CD4-positive, alpha-beta T cell treated with Interleukin-10 for 1 hour (primary cell): ENCODE results near the gene SETD2.
"Not testable (repeated sequence)": the region's sequence is repeated elsewhere in the genome, so short reads cannot be mapped to it uniquely, and the experiment has no call there.

Experiments
- DNase-seq: peaks from one replicate; pipeline ENCODE4 v3.0.0-alpha.2; 2020

The SETD2 gene

DNA sequence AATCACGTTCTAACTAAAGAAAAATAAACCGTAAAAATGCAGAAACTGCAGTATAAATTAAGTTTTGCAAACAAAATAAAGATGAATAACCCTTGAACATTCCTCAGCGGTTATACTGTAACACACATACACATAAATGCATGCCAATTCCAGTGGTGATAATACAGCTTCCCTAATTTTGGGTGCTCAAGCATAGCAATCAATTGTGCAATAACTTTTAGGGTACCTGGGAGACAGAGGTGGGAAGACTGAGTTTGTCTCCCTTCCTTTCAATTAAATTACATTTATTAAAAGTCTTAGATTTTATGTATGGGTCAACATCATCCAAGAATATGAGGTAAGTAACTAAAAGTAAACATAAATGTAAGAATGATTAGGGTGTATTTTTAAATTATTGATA is 71.8 kb downstream of the SETD2 start:
- no peak for DNase-seq

DNA sequence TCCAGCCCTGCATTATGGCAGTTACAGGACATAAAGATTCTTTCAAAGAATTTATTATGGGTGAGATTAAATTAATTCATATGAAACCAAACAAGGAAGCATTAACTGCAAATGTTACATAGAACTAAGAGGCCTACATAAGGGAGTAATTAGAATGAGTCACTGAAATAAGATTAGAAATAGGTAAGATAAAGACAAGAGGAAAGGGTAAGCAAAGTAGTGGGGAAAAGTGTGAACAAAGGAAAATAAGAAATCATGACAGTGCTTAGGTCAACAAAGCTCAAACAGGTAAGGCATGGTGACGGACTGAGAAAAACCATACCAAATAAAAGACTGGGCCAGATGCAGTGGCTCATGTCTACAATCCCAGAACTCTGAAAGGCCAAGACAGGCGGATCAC is 74.3 kb downstream of the SETD2 start:
- DNase-seq, result no peak

DNA sequence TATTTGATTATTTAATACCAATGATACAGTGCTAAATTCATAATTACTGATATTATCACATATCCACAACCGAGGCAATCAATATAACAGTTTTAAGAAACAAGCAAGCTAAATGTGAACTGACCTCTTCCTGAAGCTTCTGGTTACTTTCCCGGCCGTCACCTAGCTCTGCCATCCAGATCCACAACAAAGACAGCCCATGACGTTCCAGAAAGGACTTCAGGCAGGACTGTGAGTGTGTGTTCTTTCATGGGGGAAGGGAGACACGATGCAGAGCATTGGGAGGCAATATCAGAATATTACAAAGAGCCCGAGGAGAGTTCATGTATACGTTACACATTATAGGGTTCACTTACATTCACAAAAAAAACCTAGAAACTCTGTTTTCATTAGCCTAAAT is 77.8 kb downstream of the SETD2 start:
- DNase-seq, result no peak

DNA sequence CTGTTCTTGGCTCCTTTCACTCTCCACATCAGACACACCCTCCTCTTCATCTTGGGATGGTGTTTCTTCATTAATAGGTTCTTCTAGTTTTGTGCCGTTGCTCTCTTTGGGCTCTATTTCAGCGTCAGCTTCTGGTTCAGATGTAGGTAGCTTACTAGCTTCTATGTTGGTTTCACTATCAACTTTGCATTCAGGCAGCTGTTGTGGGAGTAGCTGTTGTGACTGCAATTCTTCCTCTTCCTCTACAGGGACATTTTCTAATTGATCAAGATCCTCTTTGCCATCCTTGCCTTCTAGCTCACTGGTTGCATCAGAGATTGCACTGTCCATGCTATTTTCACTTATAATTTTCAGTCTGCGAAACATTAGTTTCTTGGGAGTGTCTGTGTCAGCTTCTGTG is 80.1 kb downstream of the SETD2 start:
- peak; percentile 6 for DNase-seq

DNA sequence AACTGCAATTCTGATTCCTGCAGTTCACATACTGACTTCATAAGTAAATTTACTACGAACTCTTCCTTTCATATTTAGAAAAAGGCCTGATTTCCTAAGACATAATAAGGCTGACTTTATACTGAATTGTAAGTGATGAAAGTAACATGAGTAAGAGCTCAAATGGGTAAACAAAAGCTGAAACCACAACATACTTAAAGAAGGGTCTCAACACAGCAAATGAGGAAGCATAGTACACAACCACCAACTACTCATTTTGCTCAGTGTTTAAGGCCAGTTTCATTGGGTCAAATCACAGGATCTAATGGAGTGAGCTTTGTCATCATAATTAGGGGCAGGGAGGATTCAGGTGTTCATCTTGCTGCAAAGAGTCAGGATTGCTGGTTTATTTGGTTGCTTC is 81.4 kb downstream of the SETD2 start:
- no peak for DNase-seq

DNA sequence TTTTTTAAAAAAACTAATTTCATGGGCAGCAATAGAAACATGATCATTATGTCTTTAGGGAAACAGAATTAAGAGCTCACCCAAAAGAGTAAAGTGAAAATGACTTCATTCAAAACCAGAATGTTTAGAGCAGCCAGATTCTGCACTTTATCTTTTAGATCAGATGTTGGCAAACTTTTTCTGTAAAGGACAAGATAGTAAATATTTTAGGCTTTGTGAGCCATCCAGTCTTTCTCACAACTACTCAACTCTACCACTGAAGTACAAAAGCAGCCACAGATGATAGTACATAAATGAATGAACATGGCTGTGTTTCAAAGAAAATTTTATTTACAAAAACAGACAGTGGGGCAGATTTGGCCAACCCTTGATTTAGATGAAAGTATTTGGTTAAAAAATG is 84.5 kb downstream of the SETD2 start:
- DNase-seq, result no peak

DNA sequence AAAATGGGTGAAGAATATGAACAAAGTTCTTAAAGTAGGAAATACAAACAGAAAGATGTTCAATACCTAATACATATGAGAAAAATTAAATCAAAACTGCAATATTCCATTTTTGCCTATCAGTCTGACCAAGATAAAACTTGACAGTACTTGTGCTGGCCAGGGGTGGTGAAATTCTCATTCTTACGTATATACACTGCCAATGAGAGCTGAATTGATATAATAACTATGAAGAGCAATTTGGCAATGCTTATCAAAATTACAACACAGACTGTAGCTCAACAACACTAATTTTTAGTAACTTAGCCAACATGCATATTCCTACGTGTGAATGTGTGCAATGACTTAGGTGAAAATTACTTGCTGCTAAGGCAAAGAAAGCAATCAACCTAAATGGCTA is 90.2 kb downstream of the SETD2 start:
- DNase-seq, result no peak

DNA sequence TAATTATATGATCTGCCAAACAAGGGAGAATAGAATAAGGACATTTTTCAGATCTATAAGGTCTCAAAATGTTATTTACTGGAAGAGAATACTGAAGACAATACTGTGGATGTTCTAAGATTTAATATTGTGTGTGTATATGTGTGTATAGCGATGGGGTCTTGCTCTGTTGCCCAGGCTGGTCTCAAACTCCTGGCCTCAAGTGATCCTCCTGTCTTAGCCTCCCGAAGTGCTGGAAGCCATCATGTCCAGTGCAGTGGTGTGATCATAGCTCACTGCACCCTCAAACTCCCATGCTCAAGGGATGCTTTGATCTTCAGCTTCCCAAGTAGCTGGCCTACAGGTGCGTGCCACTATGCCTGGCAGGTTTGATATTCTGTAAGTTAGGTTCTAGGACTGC is 93.1 kb downstream of the SETD2 start:
- DNase-seq, result no peak

DNA sequence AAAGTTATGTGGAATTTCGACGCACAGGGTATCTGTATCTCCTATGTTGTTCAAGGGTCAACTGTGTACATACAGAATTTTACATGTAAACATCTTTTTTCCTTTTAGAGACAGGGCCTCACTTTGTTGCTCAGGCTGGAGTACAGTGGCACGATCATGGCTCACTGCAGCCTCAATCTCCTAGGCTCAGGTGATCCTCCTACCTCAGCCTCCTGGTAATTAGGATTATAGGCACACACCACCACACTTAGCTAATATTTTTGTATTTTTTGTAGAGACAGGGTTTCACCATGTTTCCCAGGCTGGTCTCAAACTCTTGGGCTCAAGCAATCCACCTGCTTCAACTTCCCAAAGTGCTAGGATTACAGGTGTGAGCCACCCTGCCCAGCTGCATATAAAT is 97.7 kb downstream of the SETD2 start:
- DNase-seq, result not testable (repeated sequence)

DNA sequence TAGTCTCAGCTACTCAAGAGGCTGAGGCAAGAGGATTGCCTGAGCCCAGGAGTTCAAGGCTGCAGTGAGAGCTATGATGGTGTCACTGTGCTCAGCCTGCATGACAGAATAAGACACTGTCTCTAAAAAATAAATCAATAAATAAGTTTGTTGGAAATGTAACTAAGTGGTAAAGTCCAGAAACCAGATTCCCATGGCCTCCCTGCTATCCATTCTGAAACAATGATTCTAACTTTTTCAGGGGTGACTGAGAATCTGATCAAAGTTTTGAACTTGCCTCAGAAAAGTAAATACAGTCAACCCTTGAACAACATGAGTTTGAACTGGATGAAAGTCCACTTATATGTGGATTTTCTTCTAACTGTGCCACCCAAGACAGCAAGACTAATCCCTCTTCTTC is 98.2 kb downstream of the SETD2 start:
- DNase-seq, result no peak

DNA sequence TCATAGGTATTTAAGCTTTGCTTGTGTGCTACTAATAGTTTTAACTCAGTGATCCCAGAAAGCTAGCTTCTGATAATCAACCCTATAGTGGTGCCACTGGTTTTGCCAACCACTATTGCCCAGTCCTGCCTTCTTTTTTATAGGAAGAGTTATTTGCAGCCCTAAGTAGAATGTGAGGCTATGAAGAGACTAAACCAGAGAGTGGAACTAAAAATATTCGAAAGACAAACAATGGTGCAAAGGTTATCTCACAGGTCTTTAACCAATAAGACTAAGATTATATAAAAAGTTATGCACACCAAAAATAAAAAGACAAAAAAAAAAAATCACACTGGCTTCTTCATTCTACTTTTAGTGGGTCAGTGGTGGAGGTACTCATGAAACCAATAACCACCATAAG is 98.9 kb downstream of the SETD2 start:
- no peak for DNase-seq

DNA sequence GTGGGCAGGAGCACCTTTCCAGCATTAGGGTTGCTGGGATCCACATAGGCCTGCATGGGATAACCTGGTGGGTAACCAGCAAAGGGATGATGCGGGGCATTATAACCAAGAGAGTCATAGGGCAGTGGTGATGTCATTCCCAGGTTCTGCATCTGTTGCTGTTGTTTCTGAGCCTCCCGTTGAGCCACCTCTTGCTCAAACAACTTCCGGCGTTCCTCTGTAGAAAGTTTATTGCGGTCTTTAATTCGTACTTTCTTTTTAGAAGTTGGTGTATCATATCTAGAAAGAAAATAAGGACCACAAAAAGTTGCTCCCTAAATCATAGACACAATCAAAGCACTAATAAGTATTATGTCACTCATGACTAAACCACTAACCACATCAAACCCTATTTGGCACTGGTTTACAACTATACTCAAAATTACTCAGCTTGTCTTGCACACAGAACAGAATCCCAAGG is 106.7 kb downstream of the SETD2 start:
- DNase-seq, result peak; percentile 68

DNA sequence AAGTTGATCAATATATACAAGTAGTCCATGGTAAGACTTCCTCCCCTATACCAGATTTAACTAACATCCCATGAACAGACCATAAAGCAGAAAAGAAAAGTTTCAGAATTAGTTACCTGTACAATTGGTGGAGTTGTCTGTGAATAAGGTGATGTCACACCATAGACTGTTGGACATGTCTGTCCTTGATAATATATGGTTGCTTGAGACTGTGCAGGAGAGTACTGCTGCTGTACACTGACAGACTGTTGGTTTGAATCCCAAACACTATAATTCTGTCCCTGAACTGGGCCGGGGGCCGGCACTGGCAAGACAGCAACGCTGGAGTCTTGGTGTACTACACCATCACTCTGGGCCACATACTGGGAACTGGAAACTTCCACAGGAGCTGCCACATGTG is 107.2 kb downstream of the SETD2 start:
- DNase-seq, result no peak

DNA sequence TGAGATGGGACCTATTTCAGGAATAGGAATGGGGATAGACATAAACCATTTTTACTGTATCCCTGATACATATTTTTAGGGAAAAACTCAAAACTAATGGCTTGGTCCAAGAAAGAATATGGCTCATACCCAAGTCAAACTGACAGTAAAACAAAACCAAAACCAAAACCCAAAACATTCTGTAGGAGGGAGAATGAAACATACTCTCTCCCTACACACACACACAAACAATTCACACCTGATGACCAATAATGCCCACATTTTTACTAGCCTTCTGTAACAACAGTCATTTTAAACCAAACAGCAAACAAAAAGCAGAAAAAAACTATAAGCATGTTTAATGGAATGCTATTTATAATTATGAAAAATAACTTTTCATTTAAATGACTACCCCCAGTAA is 109.5 kb downstream of the SETD2 start:
- no peak for DNase-seq

DNA sequence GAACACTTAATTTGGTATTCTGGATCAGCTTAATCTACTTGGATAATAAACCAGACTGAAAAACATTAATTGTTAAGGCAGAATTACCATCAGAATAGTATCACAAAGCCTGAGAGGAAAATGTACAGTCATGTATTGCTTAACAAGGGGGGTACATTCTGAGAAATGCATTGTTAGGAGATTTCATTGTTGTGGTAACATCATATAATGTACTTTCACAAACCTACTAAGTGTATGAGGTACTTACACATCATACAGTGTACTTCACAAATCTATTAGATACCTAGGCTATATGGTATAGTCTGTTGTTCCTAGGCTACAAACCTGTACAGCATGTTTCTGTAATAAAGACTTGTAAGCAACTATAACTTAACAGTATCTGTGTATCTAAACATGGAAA is 116.2 kb downstream of the SETD2 start:
- no peak for DNase-seq

DNA sequence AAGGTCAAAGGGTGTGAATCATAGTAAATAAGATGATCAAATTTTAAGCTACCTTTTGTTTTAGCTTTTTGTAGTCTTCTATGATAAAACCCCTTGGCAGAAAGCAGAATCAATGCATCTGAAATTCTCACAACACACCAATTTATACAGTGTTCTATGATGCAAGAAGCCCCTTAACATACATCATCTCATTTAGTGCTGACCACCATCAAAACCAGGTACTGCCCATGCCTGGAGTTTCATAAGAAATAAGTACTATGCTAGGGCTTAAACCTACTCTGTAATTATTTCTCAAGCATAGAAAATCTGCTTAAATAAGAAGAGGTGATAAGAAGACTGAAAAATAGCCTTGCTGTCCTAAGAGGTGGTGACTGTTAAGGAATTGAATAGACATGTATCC is 116.8 kb downstream of the SETD2 start:
- DNase-seq, result no peak

DNA sequence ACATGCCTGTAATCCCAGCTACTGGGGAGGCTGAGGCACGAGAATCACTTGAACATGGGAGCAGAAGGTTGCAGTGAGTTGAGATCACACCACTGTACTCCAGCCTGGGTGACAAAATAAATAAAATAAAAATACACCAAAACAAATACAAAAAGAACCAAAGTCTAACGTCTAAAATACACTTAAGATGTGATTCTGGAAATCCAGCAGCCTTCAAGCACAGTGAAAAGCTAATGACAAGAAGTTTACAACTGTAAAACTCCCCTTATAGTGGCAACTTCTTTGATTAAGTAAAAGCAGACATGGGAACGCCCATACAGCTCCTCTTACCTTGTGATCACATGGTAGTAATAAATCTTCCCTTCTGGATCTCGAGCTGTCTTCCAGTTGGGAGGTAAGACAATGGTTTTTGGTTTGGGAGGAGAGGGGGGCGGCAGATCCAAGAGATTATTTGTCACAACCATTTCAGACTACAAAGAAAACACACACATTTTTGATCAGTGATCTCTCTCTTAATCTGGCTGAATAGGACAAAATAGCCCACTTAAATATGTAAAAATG is 121.6 kb downstream of the SETD2 start:
- no peak for DNase-seq

DNA sequence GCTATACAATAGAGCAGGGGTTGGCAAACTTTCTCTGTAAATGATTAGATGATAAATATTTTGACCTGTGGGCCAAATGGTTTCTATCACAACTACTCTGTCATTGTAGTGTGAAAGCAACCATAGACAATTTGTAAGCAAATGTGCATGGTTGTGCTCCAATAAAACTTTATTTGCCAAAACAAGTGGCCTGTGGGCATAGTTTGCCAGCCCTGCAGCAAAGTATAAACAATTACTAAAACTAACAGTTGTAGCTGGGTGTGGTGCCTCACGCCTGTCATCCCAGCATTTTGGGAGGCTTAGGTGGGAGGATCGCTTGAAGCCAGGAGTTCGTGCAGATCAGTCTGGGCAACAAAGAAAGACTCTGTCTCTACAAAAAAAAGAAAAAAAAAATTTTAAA is 122.8 kb downstream of the SETD2 start:
- DNase-seq, result no peak

DNA sequence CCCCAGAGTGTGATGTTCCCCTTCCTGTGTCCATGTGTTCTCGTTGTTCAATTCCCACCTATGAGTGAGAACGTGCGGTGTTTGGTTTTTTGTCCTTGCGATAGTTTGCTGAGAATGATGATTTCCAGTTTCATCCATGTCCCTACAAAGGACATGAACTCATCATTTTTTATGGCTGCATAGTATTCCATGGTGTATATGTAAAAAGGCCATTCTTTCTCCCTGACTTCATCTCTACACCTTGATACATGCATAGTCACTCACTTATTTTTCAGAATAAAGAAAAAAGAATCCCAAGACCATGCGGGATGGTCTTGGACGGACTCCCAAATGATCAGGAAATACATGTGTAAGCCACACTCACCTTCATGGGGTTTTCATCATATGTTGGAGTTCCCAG is 126.6 kb downstream of the SETD2 start:
- not testable (repeated sequence) for DNase-seq

DNA sequence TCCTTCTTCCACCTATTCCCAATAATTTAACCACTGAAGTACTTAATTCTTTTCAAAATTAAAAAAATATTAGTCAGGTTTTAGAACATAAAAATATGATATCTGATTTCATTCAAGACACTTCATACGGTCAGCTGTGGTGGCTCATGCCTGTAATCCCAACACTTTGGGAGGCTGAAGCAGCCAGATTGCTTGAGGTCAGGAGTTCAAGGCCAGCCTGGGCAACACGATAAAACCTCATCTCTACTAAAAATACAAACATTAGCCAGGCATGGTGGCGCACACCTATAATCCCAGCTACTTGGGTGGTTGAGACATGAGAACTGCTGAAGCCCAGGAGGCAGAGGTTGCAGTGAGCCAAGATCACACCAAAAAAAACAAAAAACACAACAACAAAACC is 127.8 kb downstream of the SETD2 start:
- no peak for DNase-seq

DNA sequence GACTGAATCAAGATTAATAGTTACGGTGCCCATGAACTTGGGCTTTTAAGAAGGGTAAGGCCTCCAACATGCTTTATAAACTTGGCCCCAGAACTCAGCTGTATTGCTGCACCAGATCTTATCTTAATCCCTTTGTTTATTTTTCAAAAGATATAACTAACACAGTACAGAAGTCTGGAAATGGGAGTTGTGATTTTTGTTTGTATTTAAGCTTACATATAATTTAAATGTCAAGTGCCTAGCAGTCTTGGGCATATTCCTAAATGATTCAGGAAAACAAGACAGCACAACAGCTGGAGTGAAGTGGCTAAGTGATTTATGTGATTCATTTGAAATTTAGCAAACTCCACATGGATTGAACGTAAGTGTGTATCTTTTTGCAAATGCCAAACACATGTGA is 128.3 kb downstream of the SETD2 start:
- DNase-seq, result no peak

DNA sequence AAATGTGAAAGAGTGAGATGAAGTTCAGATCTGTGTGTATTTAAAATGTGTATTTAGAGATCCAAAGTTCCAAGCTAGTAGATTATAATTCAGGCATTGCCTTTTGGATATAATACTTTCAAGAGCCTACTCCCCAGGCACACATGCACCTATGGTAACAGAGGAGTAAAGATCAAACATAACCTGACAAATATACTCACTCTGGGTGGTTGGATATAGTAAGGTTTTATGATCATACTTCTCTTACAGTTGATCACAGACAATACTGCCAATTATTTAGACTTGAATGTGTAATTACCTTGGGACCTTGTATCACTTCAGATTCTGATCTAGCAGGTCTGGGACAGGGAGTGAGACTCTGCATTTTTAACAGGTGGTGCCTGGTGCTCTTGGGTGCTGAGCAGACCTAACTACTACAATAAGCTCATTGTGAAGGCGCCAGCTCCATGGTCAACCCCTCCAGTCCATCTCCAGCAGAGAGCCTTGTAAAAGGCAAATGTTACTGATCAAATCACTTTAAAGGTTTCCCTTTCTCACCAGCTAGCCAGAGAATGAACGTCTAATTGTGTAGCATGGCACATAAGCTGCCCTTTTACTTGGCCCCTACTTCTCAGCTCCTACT is 128.9 kb downstream of the SETD2 start:
- DNase-seq, result no peak

DNA sequence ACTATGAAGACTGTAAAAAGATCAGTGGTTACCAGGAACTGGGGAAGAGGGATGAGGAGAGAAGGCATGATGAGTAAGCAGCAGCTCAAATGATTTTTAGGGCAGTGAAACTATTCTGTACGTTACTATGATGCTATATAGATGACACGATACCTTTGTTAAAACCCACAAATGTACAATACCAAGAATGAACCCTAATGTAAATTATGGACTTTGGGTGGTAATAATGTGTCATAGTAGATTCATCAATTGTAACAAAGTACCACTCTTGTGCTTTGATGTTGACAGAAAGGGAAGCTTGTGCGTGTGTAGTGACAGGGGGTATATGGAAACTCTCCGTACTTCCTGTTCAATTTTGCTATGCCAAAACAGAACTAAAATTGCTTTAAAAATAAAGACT is 132.9 kb downstream of the SETD2 start:
- not testable (repeated sequence) for DNase-seq

DNA sequence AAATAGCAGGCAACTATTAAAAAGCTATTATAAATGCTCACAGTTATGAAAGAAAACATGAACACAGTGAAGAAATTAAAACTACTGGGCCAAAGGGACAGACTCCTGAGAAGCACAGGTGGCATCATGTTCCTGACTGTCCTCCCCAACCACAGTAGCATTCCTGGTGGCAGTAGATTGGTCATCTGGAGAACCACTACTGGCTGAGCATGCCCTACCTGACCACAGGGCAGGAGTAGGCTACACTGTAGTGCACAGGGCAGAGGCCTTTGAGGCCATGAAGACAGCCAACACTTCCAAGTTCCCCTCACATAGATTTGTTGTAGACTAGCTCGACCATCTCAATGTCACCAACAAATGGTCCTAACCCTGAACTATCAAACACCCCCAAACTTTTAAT is 135.2 kb downstream of the SETD2 start:
- no peak for DNase-seq

DNA sequence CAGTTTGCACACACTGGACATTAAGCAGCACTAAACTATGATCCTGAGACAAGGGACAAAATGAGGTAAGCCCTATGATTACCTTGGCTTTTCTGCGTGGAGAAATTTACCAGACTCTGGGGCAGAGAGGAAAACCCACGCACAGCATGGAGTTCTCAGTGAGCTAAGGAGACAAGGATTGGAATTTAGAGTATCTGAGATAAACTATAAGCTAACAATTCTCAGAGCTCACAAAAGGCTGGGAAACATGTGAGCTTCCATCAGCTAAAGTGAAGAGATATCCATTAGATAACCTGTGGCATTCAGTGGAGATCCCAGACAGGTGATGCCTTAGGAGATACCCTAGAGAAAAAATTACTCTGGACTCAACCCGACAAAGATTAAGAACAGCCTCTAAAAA is 135.8 kb downstream of the SETD2 start:
- DNase-seq, result no peak
